OCI-LY1 (cell line): ENCODE data around the gene SYT9.

Experiments used
- H2AFZ ChIP-seq: fragments of 200-600 bp; sonication (generic), shearing (Covaris generic); 2 replicates; pipeline ENCODE4 v1.6.0; 2014; ENCODE audit warnings: antibody characterized with exemption, mild to moderate bottlenecking, low read length
- H3F3A ChIP-seq: fragments of 200-600 bp; sonication (generic), shearing (Covaris generic); 2 replicates; pipeline ENCODE4 v1.6.0; 2014; ENCODE audit warnings: mild to moderate bottlenecking, antibody characterized with exemption, low read length, moderate library complexity; ENCODE audit not compliant: insufficient read depth
- H3K27ac ChIP-seq: fragments of 200-600 bp; sonication (generic); 2 replicates; pipeline ENCODE4 v1.5.1; 2014; ENCODE audit warnings: low read length, mixed run types, mild to moderate bottlenecking, low read depth; ENCODE audit not compliant: poor library complexity, severe bottlenecking
- H3K27me3 ChIP-seq: fragments of 200-600 bp; sonication (generic); 2 replicates; pipeline ENCODE4 v1.6.0; 2014; ENCODE audit warnings: antibody characterized with exemption, mild to moderate bottlenecking, low read length, moderate library complexity; ENCODE audit not compliant: insufficient read depth
- H3K36me3 ChIP-seq: fragments of 200-600 bp; sonication (generic); 2 replicates; pipeline ENCODE4 v1.6.1; 2014; ENCODE audit warnings: mild to moderate bottlenecking, antibody characterized with exemption, low read length, moderate library complexity, mixed read lengths; ENCODE audit not compliant: insufficient read depth
- H3K4me1 ChIP-seq: fragments of 200-600 bp; sonication (generic); 2 replicates; pipeline ENCODE4 v1.5.1; 2014; ENCODE audit warnings: mild to moderate bottlenecking, low read length, moderate library complexity; ENCODE audit not compliant: insufficient read depth, severe bottlenecking
- H3K4me2 ChIP-seq: fragments of 200-600 bp; sonication (generic), shearing (Covaris generic); 2 replicates; pipeline ENCODE4 v1.6.1; 2014; ENCODE audit warnings: low read length
- H3K4me3 ChIP-seq: fragments of 200-600 bp; sonication (generic); 2 replicates; pipeline ENCODE4 v1.5.1; 2014; ENCODE audit warnings: low read length, low read depth, mild to moderate bottlenecking, mixed read lengths; ENCODE audit not compliant: poor library complexity, severe bottlenecking
- H3K79me2 ChIP-seq: fragments of 200-600 bp; shearing (Covaris generic); 2 replicates; pipeline ENCODE4 v1.6.1; 2016; ENCODE audit warnings: mixed run types, low read length, mixed read lengths; ENCODE audit not compliant: insufficient read depth
- H3K9ac ChIP-seq: fragments of 200-600 bp; sonication (generic), shearing (Covaris generic); 2 replicates; pipeline ENCODE4 v1.6.1; 2014; ENCODE audit warnings: mild to moderate bottlenecking, low read length, mixed read lengths
- H3K9me2 ChIP-seq: fragments of 200-600 bp; sonication (generic), shearing (Covaris generic); 2 replicates; pipeline ENCODE4 v1.6.1; 2014; ENCODE audit warnings: low read depth, mild to moderate bottlenecking, low read length, mixed read lengths
- H3K9me3 ChIP-seq: fragments of 200-600 bp; shearing (Covaris generic); 2 replicates; pipeline ENCODE4 v1.6.1; 2014; ENCODE audit warnings: low read length, mixed read lengths
- H4K20me1 ChIP-seq: fragments of 200-600 bp; sonication (generic), shearing (Covaris generic); 2 replicates; pipeline ENCODE4 v1.6.0; 2016; ENCODE audit warnings: mild to moderate bottlenecking, low read length; ENCODE audit not compliant: insufficient read depth
- EZH2 ChIP-seq: fragments of 200-600 bp; sonication (generic), shearing (Covaris generic); IDR thresholded peaks from 2 replicates; pipeline ENCODE4 v1.8.0; 2017; ENCODE audit warnings: borderline replicate concordance, mixed run types, mild to moderate bottlenecking, antibody characterized with exemption, low read length, moderate library complexity, mixed read lengths
- TF ChIP-seq, protein P1 (sequence below): fragments of 200-600 bp; sonication (generic), shearing (Covaris generic); IDR thresholded peaks from 2 replicates; pipeline ENCODE4 v1.5.1; 2017; ENCODE audit warnings: mild to moderate bottlenecking, antibody characterized with exemption, low read length, moderate library complexity, mixed read lengths

The SYT9 gene

GRCh38 chr11:7437696-7438095, 186.0 kb downstream of the SYT9 start:
- Histone ChIP-seq H2AFZ (no peak overlapping the region), H3K79me2 (no peaks in the 10 kb centered on the region), H3K4me2 (no peak overlapping the region), H3K9me3 (no peaks in the 10 kb centered on the region), H3K27ac (no peak overlapping the region), H3K36me3 (no peaks in the 10 kb centered on the region), H3K9me2 (no peaks in the 10 kb centered on the region), H3K9ac (no peak overlapping the region), H3K4me3 (no peak overlapping the region), H3K27me3 (no peaks in the 10 kb centered on the region), H3F3A (no peaks in the 10 kb centered on the region), H4K20me1 (no peaks in the 10 kb centered on the region), H3K4me1 (peaks cover 14% of the 10 kb centered on the region)
- TF ChIP-seq EZH2: no peak
- TF ChIP-seq, protein P1, sequence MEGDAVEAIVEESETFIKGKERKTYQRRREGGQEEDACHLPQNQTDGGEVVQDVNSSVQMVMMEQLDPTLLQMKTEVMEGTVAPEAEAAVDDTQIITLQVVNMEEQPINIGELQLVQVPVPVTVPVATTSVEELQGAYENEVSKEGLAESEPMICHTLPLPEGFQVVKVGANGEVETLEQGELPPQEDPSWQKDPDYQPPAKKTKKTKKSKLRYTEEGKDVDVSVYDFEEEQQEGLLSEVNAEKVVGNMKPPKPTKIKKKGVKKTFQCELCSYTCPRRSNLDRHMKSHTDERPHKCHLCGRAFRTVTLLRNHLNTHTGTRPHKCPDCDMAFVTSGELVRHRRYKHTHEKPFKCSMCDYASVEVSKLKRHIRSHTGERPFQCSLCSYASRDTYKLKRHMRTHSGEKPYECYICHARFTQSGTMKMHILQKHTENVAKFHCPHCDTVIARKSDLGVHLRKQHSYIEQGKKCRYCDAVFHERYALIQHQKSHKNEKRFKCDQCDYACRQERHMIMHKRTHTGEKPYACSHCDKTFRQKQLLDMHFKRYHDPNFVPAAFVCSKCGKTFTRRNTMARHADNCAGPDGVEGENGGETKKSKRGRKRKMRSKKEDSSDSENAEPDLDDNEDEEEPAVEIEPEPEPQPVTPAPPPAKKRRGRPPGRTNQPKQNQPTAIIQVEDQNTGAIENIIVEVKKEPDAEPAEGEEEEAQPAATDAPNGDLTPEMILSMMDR: no peak

GRCh38 chr11:7439746-7440320, 188.1 kb downstream of the SYT9 start:
- Histone ChIP-seq H3K27me3 (no peaks in the 10 kb centered on the region), H3K4me2 (no peak overlapping the region), H3F3A (no peaks in the 10 kb centered on the region), H4K20me1 (no peaks in the 10 kb centered on the region), H3K4me1 (peaks cover 14% of the 10 kb centered on the region), H3K9ac (no peak overlapping the region), H3K9me2 (no peaks in the 10 kb centered on the region), H2AFZ (no peak overlapping the region), H3K9me3 (no peaks in the 10 kb centered on the region), H3K79me2 (no peaks in the 10 kb centered on the region), H3K36me3 (no peaks in the 10 kb centered on the region), H3K27ac (no peak overlapping the region), H3K4me3 (no peak overlapping the region)
- TF ChIP-seq, protein P1: no peak
- no peak for TF ChIP-seq EZH2

DNA sequence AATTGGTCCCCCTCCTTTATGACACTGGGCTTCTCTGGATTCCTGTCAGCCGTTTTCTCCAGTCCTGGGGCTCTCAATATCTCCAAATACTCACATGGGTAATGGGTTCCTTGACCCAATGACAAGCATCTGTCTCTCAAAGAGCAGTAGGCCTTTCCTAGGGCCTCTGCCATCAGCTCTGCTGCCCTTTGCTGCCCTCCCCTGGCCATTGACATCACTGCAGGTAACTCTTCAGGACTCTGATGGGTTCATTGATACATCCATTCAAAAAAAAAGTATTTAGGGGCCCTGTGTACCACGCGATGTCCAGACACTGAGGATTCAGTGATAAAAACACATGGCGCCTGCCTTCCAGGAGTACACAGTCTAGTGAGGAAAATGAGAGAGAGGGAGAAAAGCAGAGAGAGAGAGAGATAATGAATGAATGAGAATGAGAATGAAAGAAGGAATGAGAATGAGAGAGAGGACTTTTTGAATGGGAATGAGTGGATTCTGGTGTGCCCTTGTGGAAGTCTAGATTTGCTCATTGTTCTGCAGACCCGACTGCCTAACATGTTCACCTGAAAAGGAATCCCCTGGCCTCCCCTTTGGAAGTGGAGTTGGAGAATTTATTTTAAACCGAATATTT, 191.0 kb downstream of the SYT9 start:
- TF ChIP-seq, protein P1: peak; percentile 90
- TF ChIP-seq EZH2: no peak
- H3K4me3 ChIP-seq: no peak overlapping the region
- H2AFZ ChIP-seq: no peak overlapping the region
- H3K36me3 ChIP-seq: no peaks in the 10 kb centered on the region
- no peak overlapping the region for H3K27ac ChIP-seq
- no peaks in the 10 kb centered on the region for H3K9me2 ChIP-seq
- no peaks in the 10 kb centered on the region for H3K27me3 ChIP-seq
- H3K4me2 ChIP-seq: no peak overlapping the region
- H3K9me3 ChIP-seq: no peaks in the 10 kb centered on the region
- H3K9ac ChIP-seq: no peak overlapping the region
- H4K20me1 ChIP-seq: no peaks in the 10 kb centered on the region
- H3K4me1 ChIP-seq: no peaks in the 10 kb centered on the region
- H3K79me2 ChIP-seq: no peaks in the 10 kb centered on the region
- no peaks in the 10 kb centered on the region for H3F3A ChIP-seq
